SK-N-SH (cell line): ENCODE data around the gene CCDC127. TPM values are rescaled to one million over a fixed set of nuclear protein-coding genes. Genes with fewer than 3 reads are reported as not detected.
"Not testable (repeated sequence)": the region's sequence is repeated elsewhere in the genome, so short reads cannot be mapped to it uniquely, and the experiment has no call there.

Experiments used
- CTCF ChIA-PET: fragments of 300-600, 350-600 bp; formaldehyde crosslinking; extraction: SDS; loops from one replicate; lab custom pipeline; 2021; lab: Yijun Ruan, JAX
- POLR2A ChIA-PET: fragments of 350-600 bp; sonication (Branson Sonifier 250); formaldehyde crosslinking; extraction: SDS; loops from one replicate; lab custom pipeline; 2020; ENCODE audit warnings: antibody characterized with exemption, inconsistent platforms; lab: Yijun Ruan, JAX
- DNase-seq: peaks from one replicate; pipeline ENCODE4 v3.0.0; 2012
- H2AFZ ChIP-seq: fragments of 200-600 bp; sonication (generic); 2 replicates; pipeline ENCODE4 v1.8.1; 2016; ENCODE audit warnings: antibody characterized with exemption, mild to moderate bottlenecking, low read depth
- H3F3A ChIP-seq: fragments of 200-600 bp; sonication (generic); replicated peaks from 2 replicates; pipeline ENCODE3; 2016; ENCODE audit warnings: antibody characterized with exemption, mild to moderate bottlenecking; ENCODE audit not compliant: insufficient read depth
- H3K27ac ChIP-seq, 2 experiments: fragments of 200-500 bp in 1 of 2; fragments of 200-600 bp in 1 of 2; sonication (Bioruptor generic) in 1 of 2; sonication (generic), shearing (Covaris generic) in 1 of 2; 2 replicates each; pipeline versions ENCODE4 v1.5.1 to v1.6.1; 2014 to 2016; ENCODE audit warnings: low read depth in 2 of 2, inconsistent platforms in 1 of 2, low read length in 1 of 2, mild to moderate bottlenecking in 1 of 2, mixed read lengths in 1 of 2
- H3K27me3 ChIP-seq: fragments of 200-600 bp; sonication (generic), shearing (Covaris generic); 2 replicates; pipeline ENCODE4 v1.6.1; 2016; ENCODE audit warnings: mixed run types; ENCODE audit not compliant: insufficient read depth
- H3K36me3 ChIP-seq, 2 experiments: fragments of 200-500 bp in 1 of 2; fragments of 200-600 bp in 1 of 2; sonication (Bioruptor generic) in 1 of 2; sonication (generic) in 1 of 2; replicated peaks in 1 of 2; 2 replicates each; pipeline versions ENCODE3 to v1.5.1; 2014 to 2016; ENCODE audit warnings: low read length in 1 of 2, mild to moderate bottlenecking in 1 of 2; ENCODE audit not compliant: insufficient read depth in 2 of 2, control insufficient read depth in 1 of 2
- H3K4me1 ChIP-seq, 2 experiments: fragments of 200-500 bp in 1 of 2; fragments of 200-600 bp in 1 of 2; sonication (Bioruptor generic) in 1 of 2; sonication (generic), shearing (Covaris generic) in 1 of 2; 2 replicates each; pipeline versions ENCODE4 v1.5.1 to v1.6.1; 2014 to 2016; ENCODE audit warnings: low read depth in 1 of 2, low read length in 1 of 2, mixed run types in 1 of 2; ENCODE audit not compliant: insufficient read depth in 2 of 2, control insufficient read depth in 1 of 2
- H3K4me2 ChIP-seq: fragments of 200-600 bp; sonication (generic), shearing (Covaris generic); 2 replicates; pipeline ENCODE4 v1.6.1; 2017; ENCODE audit warnings: mixed run types
- H3K4me3 ChIP-seq, 2 experiments: fragments of 200-500 bp in 1 of 2; fragments of 200-600 bp in 1 of 2; sonication (Bioruptor generic) in 1 of 2; sonication (generic), shearing (Covaris generic) in 1 of 2; 2 replicates each; pipeline versions ENCODE4 v1.5.1 to v1.8.1; 2014 to 2016; ENCODE audit warnings: low read depth in 2 of 2, inconsistent platforms in 1 of 2, low read length in 1 of 2, mild to moderate bottlenecking in 1 of 2, mixed read lengths in 1 of 2, moderate library complexity in 1 of 2
- H3K79me2 ChIP-seq: fragments of 200-600 bp; sonication (generic); 2 replicates; pipeline ENCODE4 v1.8.1; 2017; ENCODE audit warnings: mild to moderate bottlenecking; ENCODE audit not compliant: insufficient read depth
- H3K9ac ChIP-seq: fragments of 200-600 bp; sonication (generic); 2 replicates; pipeline ENCODE4 v1.6.1; 2017; ENCODE audit warnings: mixed run types
- H3K9me2 ChIP-seq: fragments of 200-600 bp; sonication (generic); 2 replicates; pipeline ENCODE4 v1.6.1; 2017; ENCODE audit warnings: mixed run types
- H3K9me3 ChIP-seq: fragments of 200-600 bp; sonication (generic); 2 replicates; pipeline ENCODE4 v1.6.1; 2017; ENCODE audit warnings: mixed run types, mild to moderate bottlenecking, moderate library complexity
- H4K20me1 ChIP-seq: fragments of 200-600 bp; sonication (generic); 2 replicates; pipeline ENCODE4 v1.6.1; 2017; ENCODE audit warnings: mild to moderate bottlenecking, mixed run types; ENCODE audit not compliant: insufficient read depth
- ELF1 ChIP-seq: IDR thresholded peaks from 2 replicates; pipeline ENCODE4 v1.4.0; 2012
- EZH2phosphoT487 ChIP-seq: fragments of 200-600 bp; sonication (generic); IDR thresholded peaks from 2 replicates; pipeline ENCODE4 v1.6.1; 2017; ENCODE audit warnings: low read depth, mixed run types, mild to moderate bottlenecking, antibody characterized with exemption, moderate library complexity, borderline replicate concordance
- FOSL2 ChIP-seq: IDR thresholded peaks from 2 replicates; pipeline ENCODE4 v1.4.0; 2012; ENCODE audit warnings: low read depth, mild to moderate bottlenecking, moderate library complexity, borderline replicate concordance
- FOXJ3 ChIP-seq: sonication (generic); formaldehyde crosslinking; IDR thresholded peaks from 2 replicates; pipeline ENCODE4 v1.5.1; 2020; ENCODE audit warnings: mild to moderate bottlenecking, missing genetic modification reagents
- GABPA ChIP-seq: IDR thresholded peaks from 2 replicates; pipeline ENCODE4 v1.4.0; 2012; ENCODE audit warnings: low read depth, mild to moderate bottlenecking
- RAD21 ChIP-seq: IDR thresholded peaks from 2 replicates; pipeline ENCODE4 v1.6.1; 2012; ENCODE audit warnings: mild to moderate bottlenecking, low read length
- RFX5 ChIP-seq: IDR thresholded peaks from 2 replicates; pipeline ENCODE4 v1.6.1; 2012; ENCODE audit warnings: mild to moderate bottlenecking, improper control_type of control experiment, low read length
- SMC3 ChIP-seq: IDR thresholded peaks from 2 replicates; pipeline ENCODE4 v1.6.1; 2012; ENCODE audit warnings: low read depth, low read length, improper control_type of control experiment
- TEAD4 ChIP-seq: IDR thresholded peaks from 2 replicates; pipeline ENCODE4 v1.4.0; 2012; ENCODE audit warnings: mild to moderate bottlenecking, borderline replicate concordance; ENCODE audit not compliant: insufficient read depth
- USF1 ChIP-seq: IDR thresholded peaks from 2 replicates; pipeline ENCODE4 v1.4.0; 2012; ENCODE audit warnings: low read depth, borderline replicate concordance
- WGBS: methylation state at CpG from one replicate; pipeline ENCODE4 v1.1.6; 2017; ENCODE audit warnings: low lambda C conversion rate; 5-methylcytosine and 5-hydroxymethylcytosine counted together
- polyA plus RNA-seq, 3 experiments: library from polyadenylated mRNA; depleted of rRNA; stranded (reverse); fragments of >200 nt; gene quantifications; 2 replicates each; pipeline ENCODE4 v1.2.3, GENCODE V29; 2012

Gene CCDC127
- polyA plus RNA-seq, 1 of the 3 experiments (the other 2 are of a cell fraction) = 3.9 TPM

GRCh38 chr5:167511-167910 lies 50.4 kb downstream of the CCDC127 start:
- CTCF ChIA-PET = interaction anchor here (1.2 kb wide), 1 partner anchor 21 kb away, joined by 5 read pairs; no protein-coding TSS in a partner anchor
- H3K27ac ChIP-seq = peak overlapping the region in 1 of 2 experiments; percentile 72; a peak in 1 of 4 replicates
- H3K27me3 ChIP-seq = no peaks in the 10 kb centered on the region
- no peaks in the 10 kb centered on the region for H4K20me1 ChIP-seq
- no peak overlapping the region for H3K4me2 ChIP-seq
- H3K9me3 ChIP-seq = no peaks in the 10 kb centered on the region
- no peak for TF ChIP-seq FOXJ3 (CRISPR knock-in tag)
- TF ChIP-seq FOSL2 = no peak
- no peak for TF ChIP-seq RAD21
- H2AFZ ChIP-seq = no peak overlapping the region
- DNase-seq = no peak
- H3F3A ChIP-seq = no peaks in the 10 kb centered on the region
- 73% methylated on average over 7 of the region's 7 CpGs for WGBS
- H3K9me2 ChIP-seq = no peaks in the 10 kb centered on the region
- peaks cover 0 to 15% of the 10 kb centered on the region in 2 experiments; a peak in 1 of 4 replicates for H3K4me1 ChIP-seq
- no peak overlapping the region for H3K9ac ChIP-seq
- no peaks in the 10 kb centered on the region for H3K79me2 ChIP-seq
- H3K36me3 ChIP-seq = no peaks in the 10 kb centered on the region
- no peak overlapping the region for H3K4me3 ChIP-seq
- POLR2A ChIA-PET = no interaction called here

- no peaks in the 10 kb centered on the region for H3K9me3 ChIP-seq
- H3K9me2 ChIP-seq = no peaks in the 10 kb centered on the region
- no peak overlapping the region for H2AFZ ChIP-seq
- POLR2A ChIA-PET = no interaction called here
- no peaks in the 10 kb centered on the region for H3K27me3 ChIP-seq
- CTCF ChIA-PET = interaction anchor here (1.2 kb wide), 1 partner anchor 22 kb away, joined by 5 read pairs; no protein-coding TSS in a partner anchor
- H3F3A ChIP-seq = no peaks in the 10 kb centered on the region
- no peak overlapping the region for H3K27ac ChIP-seq
- no peak for DNase-seq
- H3K4me2 ChIP-seq = no peak overlapping the region
- WGBS = 78% methylated on average over 19 of the region's 27 CpGs
- TF ChIP-seq RFX5 (no peak), ELF1 (no peak), SMC3 (no peak), USF1 (no peak), TEAD4 (no peak), GABPA (no peak), EZH2phosphoT487 (no peak)
- no peak overlapping the region for H3K4me3 ChIP-seq
- H3K9ac ChIP-seq = no peak overlapping the region
- peaks cover 0 to 15% of the 10 kb centered on the region in 2 experiments; a peak in 1 of 4 replicates for H3K4me1 ChIP-seq
- no peaks in the 10 kb centered on the region for H3K36me3 ChIP-seq
- H3K79me2 ChIP-seq = no peaks in the 10 kb centered on the region
- no peaks in the 10 kb centered on the region for H4K20me1 ChIP-seq
Observed at GRCh38 chr5:166441-167372, 51.2 kb downstream of the CCDC127 start.

DNA sequence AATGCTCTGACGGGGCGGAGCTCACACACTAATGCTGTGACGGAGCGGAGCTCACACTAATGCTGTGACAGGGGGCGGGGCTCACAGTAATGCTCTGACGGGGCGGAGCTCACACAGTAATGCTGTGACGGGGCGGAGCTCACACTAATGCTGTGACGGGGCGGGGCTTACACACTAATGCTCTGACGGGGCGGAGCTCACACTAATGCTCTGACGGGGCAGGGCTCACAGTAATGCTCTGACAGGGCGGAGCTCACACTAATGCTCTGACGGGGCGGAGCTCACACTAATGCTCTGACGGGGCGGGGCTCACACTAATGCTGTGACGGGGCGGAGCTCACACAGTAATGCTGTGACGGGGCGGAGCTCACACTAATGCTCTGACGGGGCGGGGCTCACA lies 53.2 kb downstream of the CCDC127 start:
- H3K79me2 ChIP-seq, H3F3A ChIP-seq, H3K27me3 ChIP-seq, H3K9ac ChIP-seq, CTCF ChIA-PET, H3K9me3 ChIP-seq, H3K4me3 ChIP-seq, H2AFZ ChIP-seq, H3K4me2 ChIP-seq, H3K27ac ChIP-seq, DNase-seq, H3K36me3 ChIP-seq, POLR2A ChIA-PET, H4K20me1 ChIP-seq, H3K9me2 ChIP-seq: not testable (repeated sequence)
- peaks cover 0 to 15% of the 10 kb centered on the region in 2 experiments; a peak in 1 of 4 replicates for H3K4me1 ChIP-seq
- WGBS = 91% methylated on average over 11 of the region's 25 CpGs
